Astrocyte (in vitro differentiated cells and primary cell): ENCODE results near the gene SYVN1.

Experiments
- EZH2 ChIP-seq: IDR thresholded peaks from 2 replicates; pipeline ENCODE4 v1.6.1; 2012; ENCODE audit warnings: mild to moderate bottlenecking, low read length, inconsistent platforms; ENCODE audit not compliant: insufficient read depth
- TF ChIP-seq, protein P1 (sequence below): IDR thresholded peaks from 2 replicates; pipeline ENCODE4 v1.5.1; 2011; ENCODE audit warnings: low read depth, mild to moderate bottlenecking, inconsistent platforms, low read length, moderate library complexity; ENCODE audit not compliant: insufficient read depth

DNA sequence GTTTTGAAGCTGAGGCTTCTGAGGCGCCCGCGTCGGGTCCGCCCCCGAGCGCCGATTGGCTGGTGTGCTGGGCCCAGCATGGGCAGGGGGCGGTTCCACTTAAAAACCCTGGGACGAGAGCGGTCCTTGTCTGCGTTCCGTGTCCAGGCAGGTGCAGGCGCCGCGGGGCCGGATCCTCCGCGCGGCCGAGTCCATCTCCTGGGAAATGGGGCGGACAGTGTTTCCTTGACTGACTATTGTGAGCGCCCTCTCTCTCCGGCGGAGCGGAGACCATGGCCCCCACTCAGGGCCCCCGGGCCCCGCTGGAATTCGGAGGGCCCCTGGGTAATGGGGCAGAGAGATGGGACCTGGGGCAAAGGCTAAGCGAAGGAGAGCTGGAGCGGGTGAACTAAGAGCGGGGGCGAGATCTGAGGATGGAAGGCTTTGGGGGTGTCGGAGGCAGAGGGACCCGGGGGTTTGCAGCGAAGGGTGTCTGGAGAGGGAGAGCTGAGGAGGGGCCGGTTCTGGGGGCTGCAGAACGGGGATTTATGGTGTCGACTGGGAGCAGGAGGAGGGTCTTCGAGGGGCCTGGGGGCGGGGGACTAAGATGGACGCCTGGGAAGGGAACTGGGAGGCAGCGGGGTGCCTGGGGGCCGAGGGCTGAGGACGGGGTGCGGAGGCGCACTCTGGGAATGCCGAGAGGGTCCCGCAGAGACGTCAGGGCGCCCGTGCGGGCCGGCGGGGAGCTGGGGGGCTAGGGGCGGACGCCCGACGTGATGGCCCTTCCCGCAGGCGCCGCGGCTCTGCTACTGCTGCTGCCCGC lies 22.4 kb downstream of the SYVN1 start, which contains the start of gene TM7SF2:
- no peak for TF ChIP-seq EZH2
- TF ChIP-seq, protein P1, sequence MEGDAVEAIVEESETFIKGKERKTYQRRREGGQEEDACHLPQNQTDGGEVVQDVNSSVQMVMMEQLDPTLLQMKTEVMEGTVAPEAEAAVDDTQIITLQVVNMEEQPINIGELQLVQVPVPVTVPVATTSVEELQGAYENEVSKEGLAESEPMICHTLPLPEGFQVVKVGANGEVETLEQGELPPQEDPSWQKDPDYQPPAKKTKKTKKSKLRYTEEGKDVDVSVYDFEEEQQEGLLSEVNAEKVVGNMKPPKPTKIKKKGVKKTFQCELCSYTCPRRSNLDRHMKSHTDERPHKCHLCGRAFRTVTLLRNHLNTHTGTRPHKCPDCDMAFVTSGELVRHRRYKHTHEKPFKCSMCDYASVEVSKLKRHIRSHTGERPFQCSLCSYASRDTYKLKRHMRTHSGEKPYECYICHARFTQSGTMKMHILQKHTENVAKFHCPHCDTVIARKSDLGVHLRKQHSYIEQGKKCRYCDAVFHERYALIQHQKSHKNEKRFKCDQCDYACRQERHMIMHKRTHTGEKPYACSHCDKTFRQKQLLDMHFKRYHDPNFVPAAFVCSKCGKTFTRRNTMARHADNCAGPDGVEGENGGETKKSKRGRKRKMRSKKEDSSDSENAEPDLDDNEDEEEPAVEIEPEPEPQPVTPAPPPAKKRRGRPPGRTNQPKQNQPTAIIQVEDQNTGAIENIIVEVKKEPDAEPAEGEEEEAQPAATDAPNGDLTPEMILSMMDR = no peak
